NCI-H82 (cell line): ENCODE data around the gene GALNT2.

Experiments used
- DNase-seq: peaks from one replicate; lab custom pipeline; 2025; lab: John Stamatoyannopoulos, UW

GALNT2 gene

GRCh38 chr1:230071316-230071715 lies 4.3 kb downstream of the GALNT2 start:
- DNase-seq = no peak

- no peak for DNase-seq
Observed at GRCh38 chr1:230072296-230072695, 5.3 kb downstream of the GALNT2 start.

- no peak for DNase-seq
Observed at GRCh38 chr1:230072866-230073265, 5.8 kb downstream of the GALNT2 start.

- peak; percentile 34 for DNase-seq
Observed at GRCh38 chr1:230073371-230074035, 6.5 kb downstream of the GALNT2 start.

GRCh38 chr1:230074270-230074669 lies 7.2 kb downstream of the GALNT2 start:
- DNase-seq = no peak

GRCh38 chr1:230074762-230075161 lies 7.7 kb downstream of the GALNT2 start:
- DNase-seq = no peak

- DNase-seq = no peak
Observed at GRCh38 chr1:230076121-230076520, 9.1 kb downstream of the GALNT2 start.

- no peak for DNase-seq
Observed at GRCh38 chr1:230077011-230077410, 10.0 kb downstream of the GALNT2 start.

- no peak for DNase-seq
Observed at GRCh38 chr1:230077436-230078213, 10.6 kb downstream of the GALNT2 start.

- no peak for DNase-seq
Observed at GRCh38 chr1:230079199-230080024, 12.4 kb downstream of the GALNT2 start.

- DNase-seq = no peak
Observed at GRCh38 chr1:230080822-230081221, 13.8 kb downstream of the GALNT2 start.

- DNase-seq = peak; percentile 27
Observed at GRCh38 chr1:230081751-230082150, 14.7 kb downstream of the GALNT2 start.

- DNase-seq = peak; percentile 87
Observed at GRCh38 chr1:230082211-230082610, 15.2 kb downstream of the GALNT2 start.

- no peak for DNase-seq
Observed at GRCh38 chr1:230083053-230083452, 16.0 kb downstream of the GALNT2 start.

- no peak for DNase-seq
Observed at GRCh38 chr1:230083746-230084407, 16.8 kb downstream of the GALNT2 start.

- peak; percentile 56 for DNase-seq
Observed at GRCh38 chr1:230084408-230085177, 17.6 kb downstream of the GALNT2 start.

GRCh38 chr1:230085178-230085515 lies 18.1 kb downstream of the GALNT2 start:
- no peak for DNase-seq

- DNase-seq = peak; percentile 30
Observed at GRCh38 chr1:230086151-230086550, 19.1 kb downstream of the GALNT2 start.

GRCh38 chr1:230087028-230087716 lies 20.1 kb downstream of the GALNT2 start:
- DNase-seq = peak; percentile 97

GRCh38 chr1:230087717-230088105 lies 20.7 kb downstream of the GALNT2 start:
- no peak for DNase-seq

GRCh38 chr1:230090194-230090711 lies 23.2 kb downstream of the GALNT2 start:
- DNase-seq = no peak
